Small intestine (tissue), 7 donors: ENCODE results near the gene JAG2. TPM values are rescaled to one million over a fixed set of nuclear protein-coding genes. Genes with fewer than 3 reads are reported as not detected.

Source experiments
- DNase-seq, 2 donors: peaks; one replicate each; pipeline versions ENCODE4 v3.0.0 to v3.0.0-alpha.2; 2013
- FAIRE-seq: peaks from 2 replicates; lab custom pipeline; 2012; peaks lifted over from hg19 to GRCh38; lab: Jason Lieb, UNC
- H3K27ac ChIP-seq, 3 donors: one replicate each; pipeline ENCODE4 v1.5.1; 2013; ENCODE audit warnings: low read length in 2 of 3, mild to moderate bottlenecking in 2 of 3, control low read depth in 1 of 3, inconsistent platforms in 1 of 3, low read depth in 1 of 3, moderate library complexity in 1 of 3
- H3K27me3 ChIP-seq, 3 donors: one replicate each; pipeline ENCODE4 v1.6.1; 2013; ENCODE audit warnings: low read length in 3 of 3, inconsistent platforms in 1 of 3; ENCODE audit not compliant: control insufficient read depth in 3 of 3, insufficient read depth in 3 of 3
- H3K36me3 ChIP-seq, 3 donors: one replicate each; pipeline ENCODE4 v1.6.1; 2013; ENCODE audit warnings: low read length in 3 of 3, inconsistent platforms in 1 of 3, low read depth in 1 of 3, mild to moderate bottlenecking in 1 of 3, moderate library complexity in 1 of 3; ENCODE audit not compliant: control insufficient read depth in 3 of 3, insufficient read depth in 2 of 3
- H3K4me1 ChIP-seq, 3 donors: one replicate each; pipeline ENCODE4 v1.6.1; 2013; ENCODE audit warnings: low read length in 2 of 3, inconsistent platforms in 1 of 3, low read depth in 1 of 3, mild to moderate bottlenecking in 1 of 3, moderate library complexity in 1 of 3; ENCODE audit not compliant: control insufficient read depth in 3 of 3, insufficient read depth in 2 of 3
- H3K4me3 ChIP-seq, 3 donors: one replicate each; pipeline ENCODE4 v1.5.1; 2013; ENCODE audit warnings: low read length in 3 of 3, control low read depth in 1 of 3, inconsistent platforms in 1 of 3, low read depth in 1 of 3, mild to moderate bottlenecking in 1 of 3, moderate library complexity in 1 of 3
- H3K9me3 ChIP-seq, 2 donors: one replicate each; pipeline ENCODE4 v1.6.1; 2013; ENCODE audit warnings: low read depth in 1 of 2, low read length in 1 of 2; ENCODE audit not compliant: control insufficient read depth in 2 of 2, insufficient read depth in 1 of 2
- WGBS, 3 donors: extraction: QIAGEN DNeasy Blood & Tissue Kit; methylation state at CpG; one replicate each; pipeline ENCODE4 v1.1.7; 2013; 5-methylcytosine and 5-hydroxymethylcytosine counted together
- polyA plus RNA-seq, 4 donors: library from polyadenylated mRNA; stranded (reverse) in 3 of 4; unstranded in 1 of 4; fragments of 200-250 nt in 3 of 4; fragments of 120-200 nt in 1 of 4; gene quantifications; one replicate each; pipeline versions ENCODE4 v1.2.1 to v1.2.3, GENCODE V29; 2013
- donor health status: healthy with polysubstance abuse.
- donor health status: control.
- donor health status: control.
- donor health status: Bipolar disorder and iron deficiency.
- donor health status: healthy.

The JAG2 gene
- polyA plus RNA-seq, 4 donors, result 2.0 to 15.1 (median 4.8) TPM

- FAIRE-seq (no peak), DNase-seq (no peak)
- Histone ChIP-seq H3K4me1 (no peaks in the 10 kb centered on the region), H3K36me3 (peaks cover 0 to 9% (median 0%) of the 10 kb centered on the region in 3 donors), H3K4me3 (no peak overlapping the region), H3K27me3 (no peaks in the 10 kb centered on the region), H3K9me3 (no peaks in the 10 kb centered on the region), H3K27ac (no peak overlapping the region)
- 87 to 89% (median 89%) methylated on average over 32 to 37 of the region's 37 CpGs for WGBS, 3 donors
Measured at GRCh38 chr14:105151084-105151837, 17.3 kb downstream of the JAG2 start.

- no peak for DNase-seq
- Histone ChIP-seq H3K4me1 (no peaks in the 10 kb centered on the region), H3K27me3 (no peaks in the 10 kb centered on the region), H3K4me3 (no peak overlapping the region), H3K27ac (no peak overlapping the region), H3K36me3 (peaks cover 0 to 9% (median 0%) of the 10 kb centered on the region in 3 donors), H3K9me3 (no peaks in the 10 kb centered on the region)
- FAIRE-seq, result no peak
- WGBS, 3 donors, result 87% methylated on average over 32 to 35 of the region's 35 CpGs
Measured at GRCh38 chr14:105150368-105151083, 18.1 kb downstream of the JAG2 start.

- H3K4me1 ChIP-seq, result no peaks in the 10 kb centered on the region
- H3K36me3 ChIP-seq, result peaks cover 0 to 9% (median 0%) of the 10 kb centered on the region in 3 donors
- H3K27me3 ChIP-seq, result no peaks in the 10 kb centered on the region
- DNase-seq, result no peak
- H3K9me3 ChIP-seq, result no peaks in the 10 kb centered on the region
- WGBS, 3 donors, result 79 to 88% (median 88%) methylated on average over 2 to 4 of the region's 4 CpGs
- H3K4me3 ChIP-seq, result no peak overlapping the region
- FAIRE-seq, result no peak
- H3K27ac ChIP-seq, result no peak overlapping the region
Measured at GRCh38 chr14:105150026-105150367, 18.6 kb downstream of the JAG2 start.

- H3K4me3 ChIP-seq, result no peak overlapping the region
- H3K27ac ChIP-seq, result no peak overlapping the region
- no peaks in the 10 kb centered on the region for H3K4me1 ChIP-seq
- 86 to 92% (median 87%) methylated on average over 15 to 18 of the region's 18 CpGs for WGBS, 3 donors
- peaks cover 0 to 7% (median 0%) of the 10 kb centered on the region in 3 donors for H3K36me3 ChIP-seq
- no peak for FAIRE-seq
- no peaks in the 10 kb centered on the region for H3K27me3 ChIP-seq
- no peaks in the 10 kb centered on the region for H3K9me3 ChIP-seq
- no peak for DNase-seq
Measured at GRCh38 chr14:105149146-105149781, 19.3 kb downstream of the JAG2 start.

GRCh38 chr14:105148604-105149145 is 19.9 kb downstream of the JAG2 start:
- no peak overlapping the region for H3K27ac ChIP-seq
- H3K27me3 ChIP-seq, result no peaks in the 10 kb centered on the region
- H3K9me3 ChIP-seq, result no peaks in the 10 kb centered on the region
- no peaks in the 10 kb centered on the region for H3K4me1 ChIP-seq
- H3K4me3 ChIP-seq, result no peak overlapping the region
- H3K36me3 ChIP-seq, result peaks cover 0 to 6% (median 0%) of the 10 kb centered on the region in 3 donors
- WGBS, 3 donors, result 92 to 98% (median 93%) methylated on average over 25 to 27 of the region's 27 CpGs
- no peak for FAIRE-seq
- DNase-seq, result no peak

- Histone ChIP-seq H3K4me1 (no peaks in the 10 kb centered on the region), H3K4me3 (no peak overlapping the region), H3K36me3 (peaks cover 0 to 6% (median 0%) of the 10 kb centered on the region in 3 donors), H3K9me3 (no peaks in the 10 kb centered on the region), H3K27me3 (no peaks in the 10 kb centered on the region), H3K27ac (no peak overlapping the region)
- FAIRE-seq (no peak), DNase-seq (no peak)
- WGBS, 3 donors, result 91 to 94% (median 93%) methylated on average over 47 to 62 of the region's 62 CpGs
Measured at GRCh38 chr14:105147671-105148603, 20.6 kb downstream of the JAG2 start.

- no peaks in the 10 kb centered on the region for H3K4me1 ChIP-seq
- no peaks in the 10 kb centered on the region for H3K9me3 ChIP-seq
- no peaks in the 10 kb centered on the region for H3K27me3 ChIP-seq
- no peak overlapping the region for H3K27ac ChIP-seq
- WGBS, 3 donors, result 89 to 95% (median 94%) methylated on average over 17 to 22 of the region's 22 CpGs
- peaks cover 0 to 10% (median 0%) of the 10 kb centered on the region in 3 donors for H3K36me3 ChIP-seq
- DNase-seq, result no peak
- H3K4me3 ChIP-seq, result no peak overlapping the region
- FAIRE-seq, result no peak
Measured at GRCh38 chr14:105146976-105147635, 21.5 kb downstream of the JAG2 start.
